Measurements from ENCODE around the gene SCP2. TPM values are rescaled to one million over a fixed set of nuclear protein-coding genes. Genes with fewer than 3 reads are reported as not detected.

Gene SCP2
- total RNA-seq, 1 experiment from 2014 or later, result 56.4 TPM

DNA sequence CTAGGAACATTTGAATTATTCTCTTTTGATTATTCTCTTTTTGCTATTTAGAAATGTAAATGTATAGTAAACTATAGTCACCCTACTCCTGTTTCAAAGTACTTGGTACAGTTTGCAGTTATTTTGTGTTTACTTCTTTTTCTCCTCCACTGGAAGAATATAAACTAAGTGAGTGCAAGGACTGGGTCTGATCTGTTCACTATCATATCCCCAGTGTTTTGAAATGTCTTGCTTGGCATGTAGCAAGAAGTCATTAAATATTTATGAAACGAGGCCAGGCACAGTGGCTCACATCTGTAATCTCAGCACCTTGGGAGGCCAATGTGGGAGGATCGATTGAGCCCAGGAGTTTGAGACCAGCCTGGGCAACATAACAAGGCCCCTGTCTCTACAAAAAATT is 99.2 kb downstream of the SCP2 start:
- CTCF ChIA-PET, result no interaction called here
- H3K4me1 Mint-ChIP-seq, result no peaks in the 10 kb centered on the region
- no peak for ATAC-seq
- no peaks in the 10 kb centered on the region for H3K9me3 Mint-ChIP-seq
- POLR2A ChIA-PET, result no interaction called here
- no peak overlapping the region for H3K4me3 Mint-ChIP-seq
- no peak overlapping the region for H3K27ac Mint-ChIP-seq
- no peak for DNase-seq (ENCODE audit: low spot score)
- TF ChIP-seq NFYB (CRISPR knock-in tag; conservative IDR thresholded peaks at IDR 0.05; ENCODE audit: low read depth), result no peak
- no peaks in the 10 kb centered on the region for H3K36me3 Mint-ChIP-seq
- no peaks in the 10 kb centered on the region for H3K27me3 Mint-ChIP-seq (ENCODE audit: low read depth)

DNA sequence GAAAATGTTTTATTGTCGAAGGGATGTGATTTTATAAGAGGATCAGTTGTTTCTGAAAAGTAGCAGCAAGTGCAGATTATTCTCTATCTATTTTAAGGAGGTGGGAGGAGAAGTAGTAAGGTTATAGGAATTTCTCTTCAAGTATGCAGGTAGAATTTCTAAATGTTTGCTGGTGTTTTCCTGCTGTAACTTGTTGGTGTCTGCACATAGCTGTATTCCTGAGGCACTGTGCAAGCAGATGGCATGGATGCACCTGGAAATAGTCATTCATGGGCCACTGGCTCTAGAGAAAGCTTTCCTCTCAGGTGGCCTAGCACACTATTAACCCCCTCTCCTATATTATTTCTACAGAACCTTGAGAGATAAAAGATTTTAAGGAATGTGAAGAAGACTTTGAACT is 104.7 kb downstream of the SCP2 start:
- no peak for DNase-seq (ENCODE audit: low spot score)
- Mint-ChIP-seq H3K27ac (no peak overlapping the region), H3K27me3 (ENCODE audit: low read depth) (no peaks in the 10 kb centered on the region), H3K4me3 (no peak overlapping the region), H3K9me3 (peaks cover 5% of the 10 kb centered on the region; the same call in 1 of the 2 replicates), H3K4me1 (no peaks in the 10 kb centered on the region), H3K36me3 (peaks cover 2% of the 10 kb centered on the region; the same call in 1 of the 2 replicates)
- ChIA-PET CTCF (interaction anchor here (0.6 kb wide), 1 partner anchor 148 kb away, joined by 4 read pairs; no protein-coding TSS in a partner anchor), POLR2A (no interaction called here)
- ATAC-seq, result no peak
- TF ChIP-seq, protein P1, sequence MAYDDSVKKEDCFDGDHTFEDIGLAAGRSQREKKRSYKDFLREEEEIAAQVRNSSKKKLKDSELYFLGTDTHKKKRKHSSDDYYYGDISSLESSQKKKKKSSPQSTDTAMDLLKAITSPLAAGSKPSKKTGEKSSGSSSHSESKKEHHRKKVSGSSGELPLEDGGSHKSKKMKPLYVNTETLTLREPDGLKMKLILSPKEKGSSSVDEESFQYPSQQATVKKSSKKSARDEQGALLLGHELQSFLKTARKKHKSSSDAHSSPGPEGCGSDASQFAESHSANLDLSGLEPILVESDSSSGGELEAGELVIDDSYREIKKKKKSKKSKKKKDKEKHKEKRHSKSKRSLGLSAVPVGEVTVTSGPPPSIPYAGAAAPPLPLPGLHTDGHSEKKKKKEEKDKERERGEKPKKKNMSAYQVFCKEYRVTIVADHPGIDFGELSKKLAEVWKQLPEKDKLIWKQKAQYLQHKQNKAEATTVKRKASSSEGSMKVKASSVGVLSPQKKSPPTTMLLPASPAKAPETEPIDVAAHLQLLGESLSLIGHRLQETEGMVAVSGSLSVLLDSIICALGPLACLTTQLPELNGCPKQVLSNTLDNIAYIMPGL (CRISPR knock-in tag; IDR thresholded peaks at IDR 0.05), result no peak
- TF ChIP-seq, protein P2, sequence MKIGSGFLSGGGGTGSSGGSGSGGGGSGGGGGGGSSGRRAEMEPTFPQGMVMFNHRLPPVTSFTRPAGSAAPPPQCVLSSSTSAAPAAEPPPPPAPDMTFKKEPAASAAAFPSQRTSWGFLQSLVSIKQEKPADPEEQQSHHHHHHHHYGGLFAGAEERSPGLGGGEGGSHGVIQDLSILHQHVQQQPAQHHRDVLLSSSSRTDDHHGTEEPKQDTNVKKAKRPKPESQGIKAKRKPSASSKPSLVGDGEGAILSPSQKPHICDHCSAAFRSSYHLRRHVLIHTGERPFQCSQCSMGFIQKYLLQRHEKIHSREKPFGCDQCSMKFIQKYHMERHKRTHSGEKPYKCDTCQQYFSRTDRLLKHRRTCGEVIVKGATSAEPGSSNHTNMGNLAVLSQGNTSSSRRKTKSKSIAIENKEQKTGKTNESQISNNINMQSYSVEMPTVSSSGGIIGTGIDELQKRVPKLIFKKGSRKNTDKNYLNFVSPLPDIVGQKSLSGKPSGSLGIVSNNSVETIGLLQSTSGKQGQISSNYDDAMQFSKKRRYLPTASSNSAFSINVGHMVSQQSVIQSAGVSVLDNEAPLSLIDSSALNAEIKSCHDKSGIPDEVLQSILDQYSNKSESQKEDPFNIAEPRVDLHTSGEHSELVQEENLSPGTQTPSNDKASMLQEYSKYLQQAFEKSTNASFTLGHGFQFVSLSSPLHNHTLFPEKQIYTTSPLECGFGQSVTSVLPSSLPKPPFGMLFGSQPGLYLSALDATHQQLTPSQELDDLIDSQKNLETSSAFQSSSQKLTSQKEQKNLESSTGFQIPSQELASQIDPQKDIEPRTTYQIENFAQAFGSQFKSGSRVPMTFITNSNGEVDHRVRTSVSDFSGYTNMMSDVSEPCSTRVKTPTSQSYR (CRISPR knock-in tag; IDR thresholded peaks at IDR 0.05), result no peak
- TF ChIP-seq RORB (CRISPR knock-in tag; IDR thresholded peaks at IDR 0.05) (no peak), FOXK1 (CRISPR knock-in tag; IDR thresholded peaks at IDR 0.05) (no peak)
- TF ChIP-seq, protein P3, sequence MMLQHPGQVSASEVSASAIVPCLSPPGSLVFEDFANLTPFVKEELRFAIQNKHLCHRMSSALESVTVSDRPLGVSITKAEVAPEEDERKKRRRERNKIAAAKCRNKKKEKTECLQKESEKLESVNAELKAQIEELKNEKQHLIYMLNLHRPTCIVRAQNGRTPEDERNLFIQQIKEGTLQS (CRISPR knock-in tag; conservative IDR thresholded peaks at IDR 0.05), result no peak

DNA sequence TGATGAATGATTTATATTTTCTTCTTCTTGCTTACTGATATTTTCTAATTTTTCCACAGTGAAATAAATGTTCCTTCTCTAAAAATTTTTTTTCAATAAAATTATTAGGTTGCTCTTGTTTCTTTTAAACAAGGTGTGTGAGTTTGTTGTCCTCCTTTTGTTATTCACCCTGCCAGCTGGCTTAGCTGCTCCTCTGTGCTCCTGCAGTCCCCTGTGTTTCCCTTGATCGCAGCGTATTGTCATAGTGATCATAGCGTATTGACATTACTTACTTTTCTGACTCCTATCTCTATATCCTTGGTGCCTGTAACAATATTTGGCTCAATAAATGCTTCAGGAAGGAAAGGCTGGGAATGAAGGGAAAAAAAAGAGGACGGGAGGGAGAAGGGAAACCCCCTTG is 110.1 kb downstream of the SCP2 start:
- Mint-ChIP-seq H3K27ac (no peak overlapping the region; the same call in 1 of the 2 replicates), H3K27me3 (ENCODE audit: low read depth) (no peaks in the 10 kb centered on the region), H3K4me3 (no peak overlapping the region), H3K9me3 (peaks cover 5% of the 10 kb centered on the region; the same call in 1 of the 2 replicates), H3K4me1 (peaks cover 5% of the 10 kb centered on the region), H3K36me3 (peaks cover 10% of the 10 kb centered on the region)
- TF ChIP-seq, protein P3 (CRISPR knock-in tag; conservative IDR thresholded peaks at IDR 0.05), result no peak
- TF ChIP-seq, protein P4, sequence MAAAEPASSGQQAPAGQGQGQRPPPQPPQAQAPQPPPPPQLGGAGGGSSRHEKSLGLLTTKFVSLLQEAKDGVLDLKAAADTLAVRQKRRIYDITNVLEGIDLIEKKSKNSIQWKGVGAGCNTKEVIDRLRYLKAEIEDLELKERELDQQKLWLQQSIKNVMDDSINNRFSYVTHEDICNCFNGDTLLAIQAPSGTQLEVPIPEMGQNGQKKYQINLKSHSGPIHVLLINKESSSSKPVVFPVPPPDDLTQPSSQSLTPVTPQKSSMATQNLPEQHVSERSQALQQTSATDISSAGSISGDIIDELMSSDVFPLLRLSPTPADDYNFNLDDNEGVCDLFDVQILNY (CRISPR knock-in tag; IDR thresholded peaks at IDR 0.05), result no peak
- TF ChIP-seq, protein P5, sequence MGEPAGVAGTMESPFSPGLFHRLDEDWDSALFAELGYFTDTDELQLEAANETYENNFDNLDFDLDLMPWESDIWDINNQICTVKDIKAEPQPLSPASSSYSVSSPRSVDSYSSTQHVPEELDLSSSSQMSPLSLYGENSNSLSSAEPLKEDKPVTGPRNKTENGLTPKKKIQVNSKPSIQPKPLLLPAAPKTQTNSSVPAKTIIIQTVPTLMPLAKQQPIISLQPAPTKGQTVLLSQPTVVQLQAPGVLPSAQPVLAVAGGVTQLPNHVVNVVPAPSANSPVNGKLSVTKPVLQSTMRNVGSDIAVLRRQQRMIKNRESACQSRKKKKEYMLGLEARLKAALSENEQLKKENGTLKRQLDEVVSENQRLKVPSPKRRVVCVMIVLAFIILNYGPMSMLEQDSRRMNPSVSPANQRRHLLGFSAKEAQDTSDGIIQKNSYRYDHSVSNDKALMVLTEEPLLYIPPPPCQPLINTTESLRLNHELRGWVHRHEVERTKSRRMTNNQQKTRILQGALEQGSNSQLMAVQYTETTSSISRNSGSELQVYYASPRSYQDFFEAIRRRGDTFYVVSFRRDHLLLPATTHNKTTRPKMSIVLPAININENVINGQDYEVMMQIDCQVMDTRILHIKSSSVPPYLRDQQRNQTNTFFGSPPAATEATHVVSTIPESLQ (CRISPR knock-in tag; IDR thresholded peaks at IDR 0.05), result no peak
- TF ChIP-seq ZNF317 (CRISPR knock-in tag; IDR thresholded peaks at IDR 0.05; ENCODE audit: borderline replicate concordance, low read depth), result no peak
- TF ChIP-seq, protein P6, sequence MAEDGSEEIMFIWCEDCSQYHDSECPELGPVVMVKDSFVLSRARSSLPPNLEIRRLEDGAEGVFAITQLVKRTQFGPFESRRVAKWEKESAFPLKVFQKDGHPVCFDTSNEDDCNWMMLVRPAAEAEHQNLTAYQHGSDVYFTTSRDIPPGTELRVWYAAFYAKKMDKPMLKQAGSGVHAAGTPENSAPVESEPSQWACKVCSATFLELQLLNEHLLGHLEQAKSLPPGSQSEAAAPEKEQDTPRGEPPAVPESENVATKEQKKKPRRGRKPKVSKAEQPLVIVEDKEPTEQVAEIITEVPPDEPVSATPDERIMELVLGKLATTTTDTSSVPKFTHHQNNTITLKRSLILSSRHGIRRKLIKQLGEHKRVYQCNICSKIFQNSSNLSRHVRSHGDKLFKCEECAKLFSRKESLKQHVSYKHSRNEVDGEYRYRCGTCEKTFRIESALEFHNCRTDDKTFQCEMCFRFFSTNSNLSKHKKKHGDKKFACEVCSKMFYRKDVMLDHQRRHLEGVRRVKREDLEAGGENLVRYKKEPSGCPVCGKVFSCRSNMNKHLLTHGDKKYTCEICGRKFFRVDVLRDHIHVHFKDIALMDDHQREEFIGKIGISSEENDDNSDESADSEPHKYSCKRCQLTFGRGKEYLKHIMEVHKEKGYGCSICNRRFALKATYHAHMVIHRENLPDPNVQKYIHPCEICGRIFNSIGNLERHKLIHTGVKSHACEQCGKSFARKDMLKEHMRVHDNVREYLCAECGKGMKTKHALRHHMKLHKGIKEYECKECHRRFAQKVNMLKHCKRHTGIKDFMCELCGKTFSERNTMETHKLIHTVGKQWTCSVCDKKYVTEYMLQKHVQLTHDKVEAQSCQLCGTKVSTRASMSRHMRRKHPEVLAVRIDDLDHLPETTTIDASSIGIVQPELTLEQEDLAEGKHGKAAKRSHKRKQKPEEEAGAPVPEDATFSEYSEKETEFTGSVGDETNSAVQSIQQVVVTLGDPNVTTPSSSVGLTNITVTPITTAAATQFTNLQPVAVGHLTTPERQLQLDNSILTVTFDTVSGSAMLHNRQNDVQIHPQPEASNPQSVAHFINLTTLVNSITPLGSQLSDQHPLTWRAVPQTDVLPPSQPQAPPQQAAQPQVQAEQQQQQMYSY (CRISPR knock-in tag; IDR thresholded peaks at IDR 0.05), result no peak
- no peak for DNase-seq (ENCODE audit: low spot score)
- ATAC-seq, result peak; percentile 65
- POLR2A ChIA-PET, result no interaction called here
- CTCF ChIA-PET, result interaction anchor here (1.3 kb wide), 1 partner anchor 132 kb away, joined by 3 read pairs; no protein-coding TSS in a partner anchor
